HepG2 (cell line): ENCODE results near the gene HDAC4. TPM values are rescaled to one million over a fixed set of nuclear protein-coding genes. Genes with fewer than 3 reads are reported as not detected.

Source experiments
- ATAC-seq: fragments of 200-7000 bp; cut with Tn5 transposase; 3 replicates; pipeline ENCODE4 v1.9.1; 2020; ENCODE audit warnings: mild to moderate bottlenecking, moderate library complexity
- BruUV-seq: library from RNA; stranded (reverse); fragments of 400-500 nt; replicated peaks from 2 replicates; lab custom pipeline; 2021; lab: Mats Ljungman, UMichigan
- CTCF ChIA-PET: fragments of 300-600 bp; formaldehyde crosslinking; extraction: SDS; loops from one replicate; lab custom pipeline; 2021; ENCODE audit warnings: low total read pairs, inconsistent platforms, low intra/inter-chr PET ratio; lab: Yijun Ruan, JAX
- POLR2A ChIA-PET: fragments of 350-600 bp; sonication (Branson Sonifier 250); formaldehyde crosslinking; loops from one replicate; lab custom pipeline; 2020; ENCODE audit warnings: antibody characterized with exemption, inconsistent platforms; lab: Yijun Ruan, JAX
- DNase-seq: peaks from one replicate; pipeline ENCODE4 v3.0.0-alpha.2; 2015; ENCODE audit warnings: low spot score
- FAIRE-seq: peaks from 3 replicates; lab custom pipeline; 2011; peaks lifted over from hg19 to GRCh38; lab: Jason Lieb, UNC
- H2AFZ ChIP-seq: one replicate; pipeline ENCODE4 v1.6.1; 2011; ENCODE audit warnings: low read length, inconsistent platforms
- H3K27ac ChIP-seq: fragments of 300-600 bp; 3 replicates; pipeline ENCODE4 v1.8.0; 2011; ENCODE audit warnings: mixed run types, mild to moderate bottlenecking, mixed read lengths, low read length, inconsistent platforms; ENCODE audit not compliant: insufficient read depth; ENCODE audit errors: extremely low read length
- H3K27me3 ChIP-seq, 2 experiments: fragments of 200-600 bp in 1 of 2; 2 replicates in 1 of 2; 3 replicates in 1 of 2; pipeline versions ENCODE4 v1.6.0 to v1.8.0; 2011; ENCODE audit warnings: low read length in 2 of 2, mild to moderate bottlenecking in 2 of 2, moderate library complexity in 2 of 2, inconsistent platforms in 1 of 2; ENCODE audit not compliant: insufficient read depth in 2 of 2, control insufficient read depth in 1 of 2
- H3K36me3 ChIP-seq, 2 experiments: fragments of 200-600 bp in 1 of 2; replicated peaks in 1 of 2; 2 replicates in 1 of 2; 3 replicates in 1 of 2; pipeline versions ENCODE4 v1.5.1 to v1.8.0; 2011; ENCODE audit warnings: low read length in 2 of 2, inconsistent platforms in 1 of 2; ENCODE audit not compliant: insufficient read depth in 2 of 2, control insufficient read depth in 1 of 2
- H3K4me1 ChIP-seq: 2 replicates; pipeline ENCODE4 v1.5.1; 2012; ENCODE audit warnings: low read length, inconsistent platforms; ENCODE audit not compliant: insufficient read depth
- H3K4me2 ChIP-seq: 2 replicates; pipeline ENCODE4 v1.6.0; 2011; ENCODE audit warnings: low read depth, low read length, inconsistent platforms
- H3K4me3 ChIP-seq, 3 experiments: fragments of 200-600 bp in 1 of 3; sonication (generic), shearing (Covaris generic) in 1 of 3; replicated peaks in 1 of 3; 2 replicates each; pipeline ENCODE4 v1.5.1; 2011 to 2016; ENCODE audit warnings: low read length in 3 of 3, inconsistent platforms in 2 of 3, low read depth in 2 of 3, mild to moderate bottlenecking in 2 of 3, control low read depth in 1 of 3, mixed read lengths in 1 of 3; ENCODE audit not compliant: insufficient read depth in 1 of 3
- H3K79me2 ChIP-seq: one replicate; pipeline ENCODE4 v1.6.1; 2011; ENCODE audit warnings: low read length, inconsistent platforms; ENCODE audit not compliant: insufficient read depth
- H3K9ac ChIP-seq: 2 replicates; pipeline ENCODE4 v1.6.0; 2011; ENCODE audit warnings: mild to moderate bottlenecking, low read depth, low read length, inconsistent platforms; ENCODE audit not compliant: insufficient read depth
- H3K9me3 ChIP-seq: 2 replicates; pipeline ENCODE4 v1.5.1; 2012; ENCODE audit warnings: mild to moderate bottlenecking, low read length
- H4K20me1 ChIP-seq: 2 replicates; pipeline ENCODE4 v1.6.0; 2011; ENCODE audit warnings: inconsistent platforms, mild to moderate bottlenecking, low read length, moderate library complexity; ENCODE audit not compliant: insufficient read depth
- CAMTA2 ChIP-seq: sonication (generic); formaldehyde crosslinking; IDR thresholded peaks from 2 replicates; pipeline ENCODE4 v1.4.0; 2020; ENCODE audit warnings: mild to moderate bottlenecking, missing genetic modification reagents, borderline replicate concordance
- DRAP1 ChIP-seq: IDR thresholded peaks from 2 replicates; pipeline ENCODE4 v1.6.1; 2016; ENCODE audit warnings: missing genetic modification reagents, missing compliant biosample characterization
- FOXP4 ChIP-seq: sonication (generic); formaldehyde crosslinking; IDR thresholded peaks from 2 replicates; pipeline ENCODE4 v1.4.0; 2020; ENCODE audit warnings: missing genetic modification reagents
- FUBP1 ChIP-seq: sonication (generic); formaldehyde crosslinking; IDR thresholded peaks from 2 replicates; pipeline ENCODE4 v1.5.1; 2020; ENCODE audit warnings: missing genetic modification reagents, mild to moderate bottlenecking, borderline replicate concordance
- RXRB ChIP-seq: IDR thresholded peaks from 2 replicates; pipeline ENCODE4 v1.6.1; 2016; ENCODE audit warnings: borderline replicate concordance, missing genetic modification reagents, missing compliant biosample characterization
- SOX6 ChIP-seq, 2 experiments: fragments of 450-650 bp in 1 of 2; sonication (generic) in 1 of 2; formaldehyde crosslinking in 1 of 2; IDR thresholded peaks; 2 replicates each; pipeline versions ENCODE4 v1.4.0 to v1.6.1; 2017 to 2020; ENCODE audit warnings: antibody characterized with exemption in 1 of 2, mild to moderate bottlenecking in 1 of 2, missing genetic modification reagents in 1 of 2
- TFE3 ChIP-seq: IDR thresholded peaks from 2 replicates; pipeline ENCODE4 v1.6.1; 2016
- TP53 ChIP-seq: sonication (generic); formaldehyde crosslinking; conservative IDR thresholded peaks from 2 replicates; pipeline ENCODE4 v1.4.0; 2020; ENCODE audit warnings: missing genetic modification reagents
- ZFP36L2 ChIP-seq: sonication (generic); formaldehyde crosslinking; IDR thresholded peaks from 2 replicates; pipeline ENCODE4 v1.4.0; 2020; ENCODE audit warnings: missing genetic modification reagents
- ZNF335 ChIP-seq: sonication (generic); formaldehyde crosslinking; IDR thresholded peaks from 2 replicates; pipeline ENCODE4 v1.4.0; 2020; ENCODE audit warnings: missing genetic modification reagents
- ZNF552 ChIP-seq: sonication (generic); formaldehyde crosslinking; IDR thresholded peaks from 2 replicates; pipeline ENCODE4 v1.9.0; 2022; ENCODE audit warnings: missing genetic modification reagents, mild to moderate bottlenecking, borderline replicate concordance
- WGBS: methylation state at CpG from one replicate; pipeline ENCODE4 v1.1.6; 2017; ENCODE audit warnings: low lambda C conversion rate; 5-methylcytosine and 5-hydroxymethylcytosine counted together
- in situ Hi-C: cut with HindIII; loops from 2 replicates; pipeline ENCODE4 v1.10.0; 2017; ENCODE audit warnings: low pct_unique_long_range_greater_than_20kb; ENCODE audit not compliant: extremely low pct_ligation_motif_present
- intact Hi-C: fragments of 100-400 bp; cut with micrococcal nuclease; formaldehyde crosslinking; loops from one replicate; pipeline ENCODE4 v1.10.0; 2022; ENCODE audit not compliant: unreplicated experiment
- polyA plus RNA-seq, 8 experiments: library from polyadenylated mRNA; depleted of rRNA in 3 of 8; stranded (reverse) in 7 of 8; unstranded in 1 of 8; fragments of >200 nt; fragmentation: Illumina TruSeq in 4 of 8; extraction: Trizol in 4 of 8; gene quantifications; 2 replicates each; pipeline versions ENCODE4 v1.2.1 to v1.2.3, GENCODE V29; 2011 to 2016; ENCODE audit warnings: low read depth in 4 of 8, missing spikeins in 1 of 8, mixed read lengths in 1 of 8; ENCODE audit not compliant: insufficient read depth in 1 of 8
- total RNA-seq, 5 experiments: library from RNA; depleted of rRNA; stranded (reverse); fragments of >200 nt; fragmentation: Illumina TruSeq; extraction: Trizol; gene quantifications; 2 replicates each; pipeline ENCODE4 v1.2.3, GENCODE V29; 2016; ENCODE audit warnings: low read depth in 1 of 5
- TF ChIP-seq, protein P1 (sequence below): sonication (generic); formaldehyde crosslinking; IDR thresholded peaks from 2 replicates; pipeline ENCODE4 v1.4.0; 2020; ENCODE audit warnings: mild to moderate bottlenecking, missing genetic modification reagents

The HDAC4 gene
- total and polyA plus RNA-seq, 2 of the 13 experiments (the other 11 are each of a cell fraction or from before 2014, with no cell fraction given) = 10.1 to 11.5 TPM

DNA sequence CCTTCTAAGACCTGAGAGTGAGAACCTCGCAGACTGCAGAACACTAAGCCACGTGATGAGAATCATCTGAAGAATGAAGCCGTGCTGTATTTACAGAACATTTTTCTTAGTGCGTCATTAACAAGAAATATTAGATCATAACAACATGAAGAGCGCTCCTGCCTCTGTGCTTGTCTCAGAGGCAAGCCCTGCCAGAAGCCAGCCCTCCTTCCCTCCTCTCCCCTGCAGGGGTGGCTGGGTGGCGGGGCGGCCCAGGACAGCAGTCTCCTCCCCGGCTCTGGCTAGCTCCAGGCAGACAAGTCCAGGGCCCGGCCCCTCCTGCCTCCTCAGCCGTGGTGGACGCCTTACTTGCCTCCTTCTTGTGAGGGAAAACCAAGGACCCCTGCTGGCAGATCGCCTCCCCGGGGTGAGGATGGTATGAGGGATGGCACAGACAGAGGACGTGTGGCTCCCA, 290.2 kb downstream of the HDAC4 start:
- in situ Hi-C loops = no loop called here
- intact Hi-C loops = no loop called here
- ChIA-PET CTCF (no interaction called here), POLR2A (no interaction called here)
- 86% methylated on average over 14 of the region's 14 CpGs for WGBS
- no peaks in the 10 kb centered on the region for H3K9me3 ChIP-seq
- H3K4me1 ChIP-seq = peaks cover 12% of the 10 kb centered on the region
- no peak overlapping the region for H3K4me2 ChIP-seq
- H3K27ac ChIP-seq = no peak overlapping the region
- H3K27me3 ChIP-seq = no peaks in the 10 kb centered on the region
- DNase-seq (no peak), ATAC-seq (no peak), FAIRE-seq (no peak)
- no peak overlapping the region for H3K9ac ChIP-seq
- TF ChIP-seq TFE3 (CRISPR knock-in tag) (no peak), ZFP36L2 (CRISPR knock-in tag) (no peak), FUBP1 (CRISPR knock-in tag) (no peak), DRAP1 (no peak), RXRB (CRISPR knock-in tag) (no peak), SOX6 (IDR thresholded peaks at IDR 0.05) (no peak), SOX6 (CRISPR knock-in tag; IDR thresholded peaks at IDR 0.05) (no peak), CAMTA2 (CRISPR knock-in tag) (no peak), FOXP4 (CRISPR knock-in tag) (no peak), ZNF335 (no peak), ZNF552 (CRISPR knock-in tag) (no peak), TP53 (no peak)
- TF ChIP-seq, protein P1, sequence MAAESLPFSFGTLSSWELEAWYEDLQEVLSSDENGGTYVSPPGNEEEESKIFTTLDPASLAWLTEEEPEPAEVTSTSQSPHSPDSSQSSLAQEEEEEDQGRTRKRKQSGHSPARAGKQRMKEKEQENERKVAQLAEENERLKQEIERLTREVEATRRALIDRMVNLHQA (CRISPR knock-in tag) = no peak
- no peaks in the 10 kb centered on the region for H3K79me2 ChIP-seq
- peaks cover 16 to 27% of the 10 kb centered on the region in 2 experiments; a peak in 4 of 5 replicates for H3K36me3 ChIP-seq
- H4K20me1 ChIP-seq = 0 out of 2 replicates have a peak, but pooled peaks cover 3% of the 10 kb centered on the region
- no peak overlapping the region for H2AFZ ChIP-seq
- H3K4me3 ChIP-seq = no peak overlapping the region
- no TSS peak for BruUV-seq
